Measurements from ENCODE around the gene SRXN1.

Gene SRXN1

DNA sequence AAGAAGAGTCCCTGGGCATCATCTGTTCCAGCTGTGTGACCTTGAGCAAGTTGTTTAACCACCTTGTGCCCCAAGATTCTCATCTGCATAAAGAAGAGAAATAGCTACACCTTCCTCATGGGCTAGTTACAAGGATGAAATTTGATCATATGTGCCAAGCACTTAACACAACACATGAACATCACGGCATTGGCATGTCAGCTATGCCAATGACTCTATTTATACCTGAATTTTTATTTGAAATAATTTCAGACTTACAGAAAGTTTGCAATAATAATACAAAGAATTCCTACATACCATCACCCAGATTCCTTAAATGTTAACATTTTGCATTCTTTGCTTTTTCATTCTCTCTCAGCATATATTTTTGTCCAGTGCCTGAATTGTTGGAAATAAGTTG lies 21.9 kb downstream of the SRXN1 start:
- Histone ChIP-seq H3K9ac (ENCODE audit: low read length) (no peak overlapping the region), H3K9me2 (ENCODE audit: low read depth, low read length) (no peaks in the 10 kb centered on the region), H3K36me3 (ENCODE audit: insufficient read depth, low read length) (no peaks in the 10 kb centered on the region), H3K79me2 (ENCODE audit: insufficient read depth, low read length) (no peaks in the 10 kb centered on the region), H3K27me3 (ENCODE audit: insufficient read depth, low read length) (0 out of 2 replicates have a peak, but pooled peaks cover 10% of the 10 kb centered on the region), H3K9me3 (ENCODE audit: low read length) (no peaks in the 10 kb centered on the region), H4K20me1 (ENCODE audit: insufficient read depth, low read length) (no peaks in the 10 kb centered on the region), H3F3A (ENCODE audit: insufficient read depth, low read length) (no peaks in the 10 kb centered on the region), H3K4me2 (ENCODE audit: low read length) (no peak overlapping the region), H3K4me3 (ENCODE audit: low read depth, low read length, poor library complexity, severe bottlenecking) (no peak overlapping the region), H2AFZ (ENCODE audit: low read length) (no peak overlapping the region), H3K4me1 (ENCODE audit: insufficient read depth, low read length, severe bottlenecking) (no peaks in the 10 kb centered on the region), H3K27ac (ENCODE audit: low read depth, low read length, poor library complexity, severe bottlenecking) (no peak overlapping the region)
- TF ChIP-seq EZH2 (IDR thresholded peaks at IDR 0.05; ENCODE audit: borderline replicate concordance, low read length): no peak
- TF ChIP-seq, protein P1, sequence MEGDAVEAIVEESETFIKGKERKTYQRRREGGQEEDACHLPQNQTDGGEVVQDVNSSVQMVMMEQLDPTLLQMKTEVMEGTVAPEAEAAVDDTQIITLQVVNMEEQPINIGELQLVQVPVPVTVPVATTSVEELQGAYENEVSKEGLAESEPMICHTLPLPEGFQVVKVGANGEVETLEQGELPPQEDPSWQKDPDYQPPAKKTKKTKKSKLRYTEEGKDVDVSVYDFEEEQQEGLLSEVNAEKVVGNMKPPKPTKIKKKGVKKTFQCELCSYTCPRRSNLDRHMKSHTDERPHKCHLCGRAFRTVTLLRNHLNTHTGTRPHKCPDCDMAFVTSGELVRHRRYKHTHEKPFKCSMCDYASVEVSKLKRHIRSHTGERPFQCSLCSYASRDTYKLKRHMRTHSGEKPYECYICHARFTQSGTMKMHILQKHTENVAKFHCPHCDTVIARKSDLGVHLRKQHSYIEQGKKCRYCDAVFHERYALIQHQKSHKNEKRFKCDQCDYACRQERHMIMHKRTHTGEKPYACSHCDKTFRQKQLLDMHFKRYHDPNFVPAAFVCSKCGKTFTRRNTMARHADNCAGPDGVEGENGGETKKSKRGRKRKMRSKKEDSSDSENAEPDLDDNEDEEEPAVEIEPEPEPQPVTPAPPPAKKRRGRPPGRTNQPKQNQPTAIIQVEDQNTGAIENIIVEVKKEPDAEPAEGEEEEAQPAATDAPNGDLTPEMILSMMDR (IDR thresholded peaks at IDR 0.05; ENCODE audit: low read length): no peak

DNA sequence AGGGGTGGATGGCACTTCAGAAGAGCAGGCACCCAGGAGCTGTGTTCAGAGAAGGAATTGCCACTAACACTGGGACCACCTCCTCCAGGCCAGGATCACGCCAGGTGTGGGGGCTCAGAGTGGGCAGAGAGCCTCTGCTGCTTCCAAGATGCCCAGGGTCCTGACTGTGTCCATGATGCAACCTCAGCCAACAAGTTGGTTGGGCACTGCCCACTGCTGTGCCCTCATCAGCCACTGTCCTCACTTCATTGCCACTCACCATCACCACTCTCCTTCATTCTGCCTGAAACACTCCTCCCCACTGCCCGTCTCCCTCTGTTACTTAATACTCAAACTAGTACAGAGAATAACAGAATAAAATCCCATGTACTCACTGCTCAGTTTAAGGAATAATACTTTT lies 26.4 kb downstream of the SRXN1 start:
- no peak overlapping the region for H3K4me3 ChIP-seq (ENCODE audit: low read depth, low read length, poor library complexity, severe bottlenecking)
- no peaks in the 10 kb centered on the region for H4K20me1 ChIP-seq (ENCODE audit: insufficient read depth, low read length)
- no peak overlapping the region for H3K27ac ChIP-seq (ENCODE audit: low read depth, low read length, poor library complexity, severe bottlenecking)
- H3K4me2 ChIP-seq (ENCODE audit: low read length): no peak overlapping the region
- H3K9me3 ChIP-seq (ENCODE audit: low read length): no peaks in the 10 kb centered on the region
- no peaks in the 10 kb centered on the region for H3K79me2 ChIP-seq (ENCODE audit: insufficient read depth, low read length)
- no peak overlapping the region for H2AFZ ChIP-seq (ENCODE audit: low read length)
- H3K9ac ChIP-seq (ENCODE audit: low read length): no peak overlapping the region
- H3F3A ChIP-seq (ENCODE audit: insufficient read depth, low read length): no peaks in the 10 kb centered on the region
- no peaks in the 10 kb centered on the region for H3K9me2 ChIP-seq (ENCODE audit: low read depth, low read length)
- no peaks in the 10 kb centered on the region for H3K4me1 ChIP-seq (ENCODE audit: insufficient read depth, low read length, severe bottlenecking)
- H3K27me3 ChIP-seq (ENCODE audit: insufficient read depth, low read length): peaks cover 5% of the 10 kb centered on the region; the same call in 1 of the 2 replicates
- TF ChIP-seq, protein P1 (IDR thresholded peaks at IDR 0.05; ENCODE audit: low read length): no peak
- TF ChIP-seq EZH2 (IDR thresholded peaks at IDR 0.05; ENCODE audit: borderline replicate concordance, low read length): no peak
- no peaks in the 10 kb centered on the region for H3K36me3 ChIP-seq (ENCODE audit: insufficient read depth, low read length)

DNA sequence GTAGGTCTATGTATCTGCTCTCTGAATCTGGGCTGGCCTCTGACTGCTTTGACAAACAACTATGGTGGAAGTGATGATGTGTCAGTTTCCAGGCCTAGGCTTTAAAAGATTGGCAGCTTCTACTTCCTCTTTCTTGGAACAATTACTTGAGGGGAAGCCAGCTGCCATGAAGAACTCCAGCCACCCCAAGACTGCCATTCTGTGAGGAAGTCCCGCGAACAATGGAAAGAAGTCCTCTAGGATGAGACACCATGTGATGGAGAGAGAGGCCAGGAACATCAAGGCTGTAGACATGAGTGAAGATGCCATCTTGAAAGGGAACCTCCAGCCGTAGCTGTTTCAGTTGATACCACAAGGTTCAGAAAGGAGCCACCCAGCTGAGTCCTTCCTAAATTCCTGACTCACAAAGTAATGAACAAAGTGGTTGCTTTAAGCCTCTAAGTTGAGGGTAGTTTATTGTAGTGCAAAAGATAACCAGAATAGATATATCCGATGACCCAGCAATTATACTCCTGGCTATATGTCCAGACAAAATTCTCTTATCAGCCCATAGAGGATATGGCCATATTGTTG lies 27.6 kb downstream of the SRXN1 start:
- no peaks in the 10 kb centered on the region for H3K36me3 ChIP-seq (ENCODE audit: insufficient read depth, low read length)
- no peak overlapping the region for H3K9ac ChIP-seq (ENCODE audit: low read length)
- H4K20me1 ChIP-seq (ENCODE audit: insufficient read depth, low read length): no peaks in the 10 kb centered on the region
- H2AFZ ChIP-seq (ENCODE audit: low read length): no peak overlapping the region
- H3K4me1 ChIP-seq (ENCODE audit: insufficient read depth, low read length, severe bottlenecking): no peaks in the 10 kb centered on the region
- no peaks in the 10 kb centered on the region for H3K9me2 ChIP-seq (ENCODE audit: low read depth, low read length)
- H3K27ac ChIP-seq (ENCODE audit: low read depth, low read length, poor library complexity, severe bottlenecking): no peak overlapping the region
- H3F3A ChIP-seq (ENCODE audit: insufficient read depth, low read length): no peaks in the 10 kb centered on the region
- H3K4me3 ChIP-seq (ENCODE audit: low read depth, low read length, poor library complexity, severe bottlenecking): no peak overlapping the region
- TF ChIP-seq EZH2 (IDR thresholded peaks at IDR 0.05; ENCODE audit: borderline replicate concordance, low read length): no peak
- TF ChIP-seq, protein P1 (IDR thresholded peaks at IDR 0.05; ENCODE audit: low read length): no peak
- no peak overlapping the region for H3K4me2 ChIP-seq (ENCODE audit: low read length)
- H3K79me2 ChIP-seq (ENCODE audit: insufficient read depth, low read length): no peaks in the 10 kb centered on the region
- no peaks in the 10 kb centered on the region for H3K9me3 ChIP-seq (ENCODE audit: low read length)
- H3K27me3 ChIP-seq (ENCODE audit: insufficient read depth, low read length): peaks cover 5% of the 10 kb centered on the region; the same call in 1 of the 2 replicates

Data from OCI-LY1 (cell line).